Omental fat pad (tissue), 4 donors: ENCODE results near the gene ST3GAL3. TPM values are rescaled to one million over a fixed set of nuclear protein-coding genes. Genes with fewer than 3 reads are reported as not detected.

Experiments used
- ATAC-seq: fragments of 150-250 bp; one replicate; pipeline ENCODE4 v1.9.1; 2016; ENCODE audit warnings: mild to moderate bottlenecking, moderate library complexity; ENCODE audit not compliant: low FRiP score
- DNase-seq: peaks from one replicate; pipeline ENCODE4 v3.0.0-alpha.2; 2019; ENCODE audit warnings: low spot score
- CTCF ChIP-seq, 3 donors: fragments of 450-650 bp; IDR thresholded peaks; one replicate each; pipeline ENCODE4 v1.5.1; 2016 to 2017; ENCODE audit warnings: antibody characterized with exemption in 3 of 3, mild to moderate bottlenecking in 3 of 3, moderate library complexity in 2 of 3
- total RNA-seq, 4 donors: library from RNA; depleted of rRNA; stranded (reverse); fragments of >200 nt; gene quantifications; one replicate each; pipeline ENCODE4 v1.1.0, GENCODE V29; 2016

The ST3GAL3 gene
- total RNA-seq, 4 donors from 2014 or later = 13.4 to 23.9 (median 20.1) TPM

- DNase-seq (no peak), ATAC-seq (no peak)
- no peak for TF ChIP-seq CTCF (IDR thresholded peaks at IDR 0.05)
Measured at GRCh38 chr1:43803105-43803504, 95.8 kb downstream of the ST3GAL3 start.

GRCh38 chr1:43803646-43804045, 96.3 kb downstream of the ST3GAL3 start:
- DNase-seq = no peak
- ATAC-seq = no peak
- TF ChIP-seq CTCF (IDR thresholded peaks at IDR 0.05) = no peak

GRCh38 chr1:43804569-43804968, 97.2 kb downstream of the ST3GAL3 start:
- no peak for DNase-seq
- no peak for TF ChIP-seq CTCF (IDR thresholded peaks at IDR 0.05)
- ATAC-seq = no peak

GRCh38 chr1:43805340-43805739, 98.0 kb downstream of the ST3GAL3 start:
- ATAC-seq (no peak), DNase-seq (no peak)
- no peak for TF ChIP-seq CTCF (IDR thresholded peaks at IDR 0.05)

- ATAC-seq (no peak), DNase-seq (no peak)
- TF ChIP-seq CTCF (IDR thresholded peaks at IDR 0.05) = no peak
Measured at GRCh38 chr1:43806183-43806582, 98.8 kb downstream of the ST3GAL3 start.

- DNase-seq (no peak), ATAC-seq (no peak)
- TF ChIP-seq CTCF (IDR thresholded peaks at IDR 0.05) = no peak
Measured at GRCh38 chr1:43809097-43809673, 101.8 kb downstream of the ST3GAL3 start.

GRCh38 chr1:43812579-43812978, 105.2 kb downstream of the ST3GAL3 start:
- no peak for ATAC-seq
- DNase-seq = no peak
- TF ChIP-seq CTCF (IDR thresholded peaks at IDR 0.05) = no peak
